HEK293 (cell line): ENCODE measurements around the gene LRRTM4.

Source experiments
- CTCF ChIA-PET: fragments of 350-600 bp; formaldehyde crosslinking; extraction: SDS; loops from one replicate; lab custom pipeline; 2021; ENCODE audit warnings: antibody characterized with exemption; lab: Yijun Ruan, JAX
- POLR2A ChIA-PET: fragments of 300-600 bp; formaldehyde crosslinking; extraction: SDS; loops from one replicate; lab custom pipeline; 2020; ENCODE audit warnings: antibody characterized with exemption, inconsistent platforms; lab: Yijun Ruan, JAX
- H3K27ac ChIP-seq: fragments of 200-500 bp; sonication (Bioruptor generic); 2 replicates; pipeline ENCODE4 v1.5.1; 2014; ENCODE audit warnings: low read depth, low read length, control low read depth, inconsistent platforms; ENCODE audit errors: extremely low read depth
- H3K36me3 ChIP-seq, 2 experiments: fragments of 200-500 bp in 1 of 2; sonication (Bioruptor generic) in 1 of 2; 1 replicate in 1 of 2; 2 replicates in 1 of 2; pipeline ENCODE4 v1.5.1; 2014 to 2017; ENCODE audit warnings: inconsistent platforms in 2 of 2, low read length in 2 of 2; ENCODE audit not compliant: control insufficient read depth in 2 of 2, insufficient read depth in 1 of 2
- H3K4me1 ChIP-seq: fragments of 200-500 bp; sonication (Bioruptor generic); 2 replicates; pipeline ENCODE4 v1.5.1; 2014; ENCODE audit warnings: mild to moderate bottlenecking, low read length, inconsistent platforms; ENCODE audit not compliant: control insufficient read depth, insufficient read depth
- H3K4me3 ChIP-seq: 2 replicates; pipeline ENCODE4 v1.5.1; 2011; ENCODE audit warnings: low read depth, mild to moderate bottlenecking, control low read depth, low read length, moderate library complexity
- H3K9me3 ChIP-seq: fragments of 200-500 bp; sonication (Bioruptor generic); 2 replicates; pipeline ENCODE4 v1.5.1; 2014; ENCODE audit warnings: low read depth, low read length, inconsistent platforms; ENCODE audit not compliant: control insufficient read depth, insufficient read depth
- CTCF ChIP-seq: fragments of 450-650 bp; formaldehyde crosslinking; IDR thresholded peaks from 2 replicates; pipeline ENCODE4 v1.5.1; 2016; ENCODE audit warnings: missing biosample characterization, missing genetic modification characterization
- GLI2 ChIP-seq: fragments of 450-650 bp; formaldehyde crosslinking; IDR thresholded peaks from 2 replicates; pipeline ENCODE4; 2017; ENCODE audit warnings: missing biosample characterization, missing genetic modification characterization, low read depth, borderline replicate concordance
- GLIS1 ChIP-seq: fragments of 450-650 bp; formaldehyde crosslinking; IDR thresholded peaks from 2 replicates; pipeline ENCODE4 v1.5.1; 2016; ENCODE audit warnings: missing biosample characterization, missing genetic modification characterization
- OVOL3 ChIP-seq: fragments of 450-650 bp; formaldehyde crosslinking; IDR thresholded peaks from 2 replicates; pipeline ENCODE4 v1.5.1; 2016; ENCODE audit warnings: missing biosample characterization, missing genetic modification characterization
- PRDM2 ChIP-seq: fragments of 450-650 bp; formaldehyde crosslinking; IDR thresholded peaks from 2 replicates; pipeline ENCODE4 v1.5.1; 2016; ENCODE audit warnings: missing biosample characterization, missing genetic modification characterization, borderline replicate concordance
- REPIN1 ChIP-seq: fragments of 450-650 bp; formaldehyde crosslinking; IDR thresholded peaks from 2 replicates; pipeline ENCODE4 v1.5.1; 2017; ENCODE audit warnings: missing biosample characterization, missing genetic modification characterization, low read depth
- SP3 ChIP-seq: fragments of 450-650 bp; formaldehyde crosslinking; IDR thresholded peaks from 2 replicates; pipeline ENCODE4 v1.5.1; 2016; ENCODE audit warnings: missing biosample characterization, missing genetic modification characterization
- TCF7L2 ChIP-seq: IDR thresholded peaks from 2 replicates; pipeline ENCODE4 v1.6.1; 2011; ENCODE audit warnings: low read depth, mild to moderate bottlenecking, inconsistent platforms, low read length, moderate library complexity, borderline replicate concordance
- WT1 ChIP-seq: fragments of 450-650 bp; formaldehyde crosslinking; IDR thresholded peaks from 2 replicates; pipeline ENCODE4 v1.5.1; 2016; ENCODE audit warnings: missing biosample characterization, missing genetic modification characterization
- YY2 ChIP-seq: fragments of 450-650 bp; formaldehyde crosslinking; IDR thresholded peaks from 2 replicates; pipeline ENCODE4 v1.5.1; 2016; ENCODE audit warnings: missing biosample characterization, missing genetic modification characterization
- ZBTB1 ChIP-seq: fragments of 450-650 bp; formaldehyde crosslinking; IDR thresholded peaks from 2 replicates; pipeline ENCODE4 v1.5.1; 2016; ENCODE audit warnings: missing biosample characterization, missing genetic modification characterization
- ZNF221 ChIP-seq: fragments of 450-650 bp; formaldehyde crosslinking; IDR thresholded peaks from 2 replicates; pipeline ENCODE4 v1.5.1; 2017; ENCODE audit warnings: missing biosample characterization, missing genetic modification characterization, borderline replicate concordance
- ZNF302 ChIP-seq: fragments of 450-650 bp; formaldehyde crosslinking; IDR thresholded peaks from 2 replicates; pipeline ENCODE4 v1.5.1; 2016; ENCODE audit warnings: missing biosample characterization, missing genetic modification characterization, low read depth
- ZNF324 ChIP-seq: fragments of 450-650 bp; formaldehyde crosslinking; IDR thresholded peaks from 2 replicates; pipeline ENCODE4 v1.5.1; 2016; ENCODE audit warnings: missing biosample characterization, missing genetic modification characterization
- ZNF449 ChIP-seq: fragments of 450-650 bp; formaldehyde crosslinking; IDR thresholded peaks from 2 replicates; pipeline ENCODE4 v1.5.1; 2017; ENCODE audit warnings: missing biosample characterization, mild to moderate bottlenecking, missing genetic modification characterization, moderate library complexity
- ZNF473 ChIP-seq: fragments of 450-650 bp; formaldehyde crosslinking; IDR thresholded peaks from 2 replicates; pipeline ENCODE4 v1.5.1; 2017; ENCODE audit warnings: missing biosample characterization, missing genetic modification characterization
- ZNF548 ChIP-seq: fragments of 450-650 bp; formaldehyde crosslinking; IDR thresholded peaks from 2 replicates; pipeline ENCODE4 v1.5.1; 2016; ENCODE audit warnings: missing biosample characterization, missing genetic modification characterization
- ZNF561 ChIP-seq: fragments of 450-650 bp; IDR thresholded peaks from 2 replicates; pipeline ENCODE4 v1.5.1; 2018; ENCODE audit warnings: missing biosample characterization, missing genetic modification characterization, borderline replicate concordance
- ZNF692 ChIP-seq: fragments of 450-650 bp; formaldehyde crosslinking; IDR thresholded peaks from 2 replicates; pipeline ENCODE4 v1.5.1; 2016; ENCODE audit warnings: missing biosample characterization, missing genetic modification characterization
- ZNF791 ChIP-seq: fragments of 450-650 bp; formaldehyde crosslinking; IDR thresholded peaks from 2 replicates; pipeline ENCODE4 v1.5.1; 2016; ENCODE audit warnings: missing biosample characterization, missing genetic modification characterization
- ZNF837 ChIP-seq: fragments of 450-650 bp; formaldehyde crosslinking; IDR thresholded peaks from 2 replicates; pipeline ENCODE4 v1.5.1; 2016; ENCODE audit warnings: missing biosample characterization, missing genetic modification characterization

Gene LRRTM4

GRCh38 chr2:76985387-76986136 is 536.6 kb downstream of the LRRTM4 start:
- Histone ChIP-seq H3K9me3 (no peaks in the 10 kb centered on the region), H3K36me3 (no peaks in the 10 kb centered on the region), H3K4me1 (no peaks in the 10 kb centered on the region), H3K4me3 (no peak overlapping the region), H3K27ac (no peak overlapping the region)
- CTCF ChIA-PET: interaction anchor here (0.6 kb wide), 1 partner anchor 12 kb away, joined by 3 read pairs; no protein-coding TSS in a partner anchor
- POLR2A ChIA-PET: no interaction called here
- no peak for TF ChIP-seq ZNF473 (tag by site-specific recombination)
- TF ChIP-seq ZNF324 (tag by site-specific recombination): no peak
- TF ChIP-seq ZBTB1 (tag by site-specific recombination): no peak
- no peak for TF ChIP-seq GLI2

GRCh38 chr2:76984359-76984758 is 537.8 kb downstream of the LRRTM4 start:
- H3K27ac ChIP-seq: no peak overlapping the region
- ChIA-PET POLR2A (no interaction called here), CTCF (no interaction called here)
- no peak overlapping the region for H3K4me3 ChIP-seq
- H3K9me3 ChIP-seq: no peaks in the 10 kb centered on the region
- no peaks in the 10 kb centered on the region for H3K4me1 ChIP-seq
- H3K36me3 ChIP-seq: no peaks in the 10 kb centered on the region
- TF ChIP-seq WT1 (tag by site-specific recombination) (no peak), ZNF791 (no peak), CTCF (tag by site-specific recombination) (no peak), ZNF837 (tag by site-specific recombination) (no peak), OVOL3 (no peak), REPIN1 (no peak), TCF7L2 (no peak), ZNF692 (no peak), ZBTB1 (tag by site-specific recombination) (no peak), ZNF548 (tag by site-specific recombination) (no peak), ZNF449 (tag by site-specific recombination) (no peak), ZNF221 (tag by site-specific recombination) (no peak), PRDM2 (tag by site-specific recombination) (no peak), ZNF561 (no peak), SP3 (tag by site-specific recombination) (no peak), GLIS1 (tag by site-specific recombination) (no peak), ZNF302 (tag by site-specific recombination) (no peak), YY2 (tag by site-specific recombination) (no peak)
- TF ChIP-seq, all 188 proteins: peak for 0
